HG03378 (cell line): ENCODE data around the gene MARCHF5.

Experiments
- ATAC-seq: cut with Tn5 transposase; IDR thresholded peaks from one replicate; pipeline ENCODE4 v1.9.1; 2021; ENCODE audit warnings: mild to moderate bottlenecking, moderate library complexity; ENCODE audit not compliant: unreplicated experiment

MARCHF5 gene, protein sequence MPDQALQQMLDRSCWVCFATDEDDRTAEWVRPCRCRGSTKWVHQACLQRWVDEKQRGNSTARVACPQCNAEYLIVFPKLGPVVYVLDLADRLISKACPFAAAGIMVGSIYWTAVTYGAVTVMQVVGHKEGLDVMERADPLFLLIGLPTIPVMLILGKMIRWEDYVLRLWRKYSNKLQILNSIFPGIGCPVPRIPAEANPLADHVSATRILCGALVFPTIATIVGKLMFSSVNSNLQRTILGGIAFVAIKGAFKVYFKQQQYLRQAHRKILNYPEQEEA

DNA sequence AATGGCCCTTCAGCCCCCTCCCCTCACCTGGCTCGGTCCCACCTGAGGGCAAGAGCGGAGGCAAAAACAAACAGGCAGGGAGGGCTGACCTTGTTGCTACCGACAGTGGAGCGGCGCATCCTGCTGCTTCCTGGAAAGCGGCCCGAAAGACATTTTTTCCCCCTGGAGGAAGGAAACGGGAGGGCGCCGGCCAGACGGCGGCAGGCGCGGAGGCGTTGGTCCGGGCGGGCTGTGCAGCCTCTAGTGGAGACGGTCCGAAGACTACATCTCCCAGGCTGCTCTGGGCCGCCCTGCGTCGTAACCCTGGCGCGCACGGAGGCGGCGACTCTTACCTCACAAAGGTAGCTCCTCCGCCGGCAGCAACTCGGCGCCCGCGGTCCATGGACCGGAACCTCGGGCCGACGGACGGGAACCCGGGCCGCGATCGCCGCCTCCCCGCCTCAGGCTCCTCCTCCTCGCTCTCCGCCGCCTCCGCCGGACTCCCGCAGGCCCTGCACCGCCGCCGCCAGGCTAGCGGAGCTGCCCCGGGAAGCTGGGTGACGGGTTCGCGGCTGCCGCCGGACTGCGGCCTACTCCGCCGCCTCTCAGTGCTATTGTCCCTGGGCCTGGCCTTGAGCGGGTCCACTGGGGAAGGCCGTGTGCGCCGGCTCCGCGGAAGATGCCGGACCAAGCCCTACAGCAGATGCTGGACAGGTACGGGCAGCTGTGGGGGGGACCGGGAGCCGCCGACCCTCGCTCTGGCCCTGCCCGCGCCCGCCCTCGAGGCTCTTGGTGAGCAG, at the start of gene MARCHF5, which contains the start of gene CPEB3:
TSS of gene MARCHF5 (plus strand) at position 331 of the 779 bp plus-strand sequence. CDS start at position 659, 328 bp downstream.
TSS of gene CPEB3 (minus strand) at position 242 of the 779 bp plus-strand sequence. CDS start 50,728 bp downstream, outside the sequence.
- peak; percentile 96 for ATAC-seq

DNA sequence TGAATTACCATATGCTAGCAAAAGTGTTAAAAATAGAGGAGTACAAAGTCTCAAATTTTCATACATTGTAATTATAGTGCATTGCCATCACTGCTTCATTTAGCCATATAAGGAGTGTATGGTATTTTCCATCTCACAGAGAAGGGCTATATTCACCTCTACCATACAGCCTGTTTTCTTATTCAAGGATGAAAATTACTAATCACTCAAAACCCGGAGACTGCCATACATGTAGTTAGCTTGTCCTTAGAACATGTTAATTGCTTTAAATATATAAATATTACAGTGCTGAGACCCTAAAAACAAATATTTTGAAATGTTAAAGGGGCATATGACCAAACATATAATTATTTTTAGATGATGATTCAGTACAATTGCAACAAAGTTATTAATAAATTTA, 49.5 kb upstream of the MARCHF5 start:
- no peak for ATAC-seq

DNA sequence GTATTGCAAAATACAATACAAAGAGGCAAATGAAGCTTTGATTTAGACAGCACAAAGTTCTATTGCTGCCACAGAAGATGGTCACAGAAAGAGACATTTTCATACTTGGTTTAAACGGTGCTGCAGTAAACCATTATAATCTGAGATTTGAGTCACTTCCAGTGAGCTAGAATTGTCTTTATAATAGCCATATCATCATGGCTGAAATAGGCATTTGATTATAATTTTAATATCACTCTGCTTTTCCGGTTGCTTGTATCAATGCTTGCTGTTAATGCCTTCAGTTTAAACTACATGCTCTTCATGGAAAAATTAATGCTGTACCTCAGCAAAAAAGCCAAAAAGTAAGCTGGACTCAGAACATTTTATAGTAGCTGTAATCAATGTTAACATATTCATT, 48.6 kb upstream of the MARCHF5 start:
- ATAC-seq, result no peak

DNA sequence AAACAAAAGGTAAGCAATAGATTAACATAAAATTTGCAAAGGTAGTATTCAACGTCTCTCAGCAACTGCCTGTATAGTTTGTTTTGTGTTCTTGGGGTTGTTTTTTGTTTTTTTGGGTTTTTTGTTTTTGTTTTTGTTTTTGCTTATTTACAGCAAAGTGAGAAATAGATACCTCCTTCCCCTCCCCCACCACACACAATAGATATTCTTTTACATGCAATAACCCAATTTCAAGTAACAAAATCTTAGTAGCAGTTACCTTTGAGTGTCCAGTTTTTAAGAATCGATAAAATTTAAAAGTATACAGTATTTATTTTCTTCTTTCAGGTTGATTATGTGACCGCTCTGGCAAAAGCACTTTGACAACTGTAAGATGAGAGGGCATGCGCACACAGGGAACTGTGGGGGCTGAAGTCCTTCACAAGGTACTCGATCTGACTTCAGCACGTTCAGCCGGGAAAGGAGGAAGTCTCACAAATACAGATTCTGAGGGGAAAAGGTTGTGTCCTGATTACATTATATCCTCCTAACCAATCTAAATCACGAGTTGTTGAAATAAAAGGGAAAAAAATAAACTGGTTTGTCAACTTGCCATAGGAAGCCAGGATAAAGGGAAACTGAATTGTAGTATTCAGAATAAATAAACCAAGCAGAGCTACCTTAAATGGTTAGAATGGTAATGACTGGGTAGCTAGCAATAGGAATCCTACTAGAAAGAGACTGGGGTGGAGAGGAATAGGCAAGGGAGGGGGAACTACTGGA, 47.9 kb upstream of the MARCHF5 start:
- peak; percentile 53 for ATAC-seq

DNA sequence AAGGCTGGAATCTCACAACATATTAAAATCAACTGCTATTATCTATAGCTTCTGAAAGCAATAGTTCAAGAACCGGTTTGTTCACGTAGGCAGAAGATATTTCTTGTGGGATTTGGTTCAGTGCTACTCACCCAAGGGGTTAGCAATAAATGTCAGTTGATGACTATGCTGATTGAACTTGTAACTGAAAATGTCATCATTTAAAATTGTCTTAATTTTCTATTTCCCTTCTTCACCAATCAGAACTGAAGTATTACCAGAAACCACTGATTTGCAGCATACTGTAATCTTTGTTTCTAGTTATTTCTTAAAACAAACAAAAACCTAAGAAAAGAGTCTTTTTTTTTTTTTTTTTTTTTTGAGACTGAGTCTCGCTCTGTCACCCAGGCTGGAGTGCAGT, 46.2 kb upstream of the MARCHF5 start:
- no peak for ATAC-seq

DNA sequence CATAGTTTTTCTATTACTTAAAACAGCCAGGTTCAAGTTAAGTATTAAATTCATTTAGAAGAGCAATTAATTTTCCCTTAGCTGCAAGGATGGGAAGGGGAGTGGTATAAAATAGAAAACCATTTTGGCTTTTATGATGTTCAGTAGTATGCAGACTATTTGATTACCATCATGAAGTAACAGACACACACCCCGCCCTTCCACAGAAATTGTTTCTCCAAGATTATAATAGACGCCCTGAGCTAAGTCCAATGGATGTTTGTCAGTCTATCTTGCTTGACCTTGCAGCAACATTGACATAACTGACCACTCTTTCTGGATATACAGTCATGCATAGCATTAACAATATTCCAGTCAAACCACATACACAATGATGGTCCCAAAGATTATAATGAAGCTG, 42.4 kb upstream of the MARCHF5 start:
- no peak for ATAC-seq

DNA sequence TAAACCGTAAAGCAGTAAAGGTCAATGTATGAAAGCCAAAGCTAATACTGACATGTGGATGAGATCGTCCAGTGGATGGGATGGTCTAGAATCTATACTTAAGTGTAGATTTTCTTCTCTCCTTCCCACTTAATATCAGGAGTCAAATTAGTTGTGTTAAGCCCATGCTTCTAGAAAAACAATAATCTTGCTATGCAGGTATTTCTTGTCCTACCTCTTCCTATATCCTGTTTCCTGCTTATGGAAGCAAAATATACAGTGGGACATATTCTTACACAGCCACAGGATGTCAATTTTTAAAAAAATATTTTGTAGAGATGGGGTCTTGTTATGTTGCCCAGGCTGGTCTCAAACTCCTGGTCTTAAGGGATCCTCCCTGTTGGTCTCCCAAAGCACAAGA, 27.6 kb upstream of the MARCHF5 start:
- ATAC-seq, result no peak

DNA sequence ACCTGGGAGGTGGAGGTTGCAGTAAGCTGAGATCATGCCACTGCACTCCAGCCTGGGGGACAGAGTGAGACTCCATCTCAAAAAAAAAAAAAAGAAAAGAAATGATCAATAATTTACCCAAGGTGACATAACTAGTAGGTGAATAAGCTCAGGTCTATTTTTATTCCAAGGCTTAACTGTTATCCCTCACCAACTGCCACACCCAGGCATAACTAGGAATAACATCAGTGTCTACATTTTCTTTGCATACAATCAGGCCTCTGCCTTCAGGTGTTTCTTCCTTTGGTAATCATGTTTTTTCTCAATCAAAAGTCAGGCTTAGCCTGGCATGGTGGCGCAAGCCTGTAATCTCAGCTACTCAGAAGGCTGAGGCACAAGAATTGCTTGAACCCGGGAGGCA, 26.7 kb upstream of the MARCHF5 start:
- no peak for ATAC-seq

DNA sequence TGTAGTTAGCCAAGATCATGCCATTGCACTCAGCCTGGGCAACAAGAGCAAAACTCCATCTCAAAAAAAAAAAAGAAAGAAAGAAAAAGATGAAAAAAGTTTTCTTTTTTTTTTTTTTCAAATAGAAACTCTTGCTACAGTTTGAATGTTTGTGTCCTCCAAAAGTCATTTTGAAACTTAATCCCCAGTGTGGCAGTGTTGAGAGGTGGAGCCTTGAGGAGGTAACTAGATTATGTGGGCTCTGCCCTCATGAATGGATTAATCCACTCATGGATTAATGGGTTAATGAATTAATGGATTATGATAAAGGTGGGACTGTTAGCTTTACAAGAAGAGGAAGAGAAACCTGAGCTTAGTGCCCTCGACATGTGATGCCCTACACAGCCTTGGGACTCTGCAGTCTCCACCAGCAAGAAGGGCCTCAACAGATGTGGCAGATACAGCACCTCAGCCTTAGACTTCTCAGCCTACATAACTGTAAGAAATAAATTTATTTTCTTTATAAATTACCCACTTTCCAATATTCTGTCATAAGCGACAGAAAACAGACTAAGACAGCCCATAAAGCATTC, 25.2 kb upstream of the MARCHF5 start:
- ATAC-seq, result no peak

DNA sequence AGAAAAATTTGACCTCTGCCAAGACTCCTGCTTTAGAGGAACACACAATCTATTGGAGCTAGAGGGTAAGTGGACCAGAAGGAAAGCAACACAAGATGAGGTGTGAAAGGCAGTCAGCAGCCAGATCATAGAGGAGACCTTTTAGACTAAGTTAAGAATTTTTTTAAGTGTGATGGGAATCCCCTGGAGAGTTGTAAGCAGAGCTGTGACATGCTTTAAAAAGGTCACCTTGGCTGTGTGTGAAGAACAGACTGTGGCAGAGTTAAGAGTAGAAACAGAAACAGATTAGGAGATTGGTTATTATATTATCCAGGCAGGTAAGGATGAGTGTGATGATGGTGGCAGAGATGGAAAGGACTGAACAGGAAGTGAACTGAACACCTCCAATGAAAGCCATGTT, 23.6 kb upstream of the MARCHF5 start:
- ATAC-seq, result no peak

DNA sequence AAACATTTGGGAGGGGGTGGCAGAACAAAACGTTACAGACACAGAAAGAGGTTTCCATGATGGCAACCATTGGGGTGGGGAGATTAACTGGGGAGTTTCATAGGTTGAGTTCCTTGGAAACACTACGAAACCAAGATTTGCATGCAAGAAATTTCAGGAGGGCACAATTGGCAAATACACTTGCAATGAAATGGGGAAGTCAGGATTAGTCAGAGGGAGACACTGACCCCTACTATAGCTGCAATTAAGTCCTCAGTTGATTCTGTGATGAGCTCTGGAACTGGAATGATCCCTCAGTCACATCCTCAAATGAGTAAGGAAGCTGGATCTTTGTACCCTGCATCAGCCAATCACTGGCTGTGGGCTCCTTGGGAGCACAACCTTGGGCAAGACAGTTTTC, 22.2 kb upstream of the MARCHF5 start:
- no peak for ATAC-seq

DNA sequence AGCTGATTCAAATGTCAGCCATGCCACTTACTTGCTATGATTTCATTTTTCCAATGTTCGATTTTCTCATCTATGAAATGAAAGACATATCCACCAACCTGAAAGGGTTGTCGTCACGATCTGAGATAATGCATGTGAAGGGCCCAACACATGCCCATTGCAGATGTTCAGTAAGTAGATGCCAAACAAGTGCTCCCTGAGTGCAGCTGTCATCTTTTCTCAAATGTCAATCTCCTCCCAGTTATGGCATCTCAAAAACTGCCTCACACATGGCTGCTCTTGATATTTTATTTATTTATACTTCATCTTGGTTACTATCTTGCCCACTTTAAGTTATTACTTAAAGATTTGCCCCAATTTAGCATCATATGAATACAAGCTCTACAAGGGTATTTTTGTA, 16.9 kb upstream of the MARCHF5 start:
- no peak for ATAC-seq

DNA sequence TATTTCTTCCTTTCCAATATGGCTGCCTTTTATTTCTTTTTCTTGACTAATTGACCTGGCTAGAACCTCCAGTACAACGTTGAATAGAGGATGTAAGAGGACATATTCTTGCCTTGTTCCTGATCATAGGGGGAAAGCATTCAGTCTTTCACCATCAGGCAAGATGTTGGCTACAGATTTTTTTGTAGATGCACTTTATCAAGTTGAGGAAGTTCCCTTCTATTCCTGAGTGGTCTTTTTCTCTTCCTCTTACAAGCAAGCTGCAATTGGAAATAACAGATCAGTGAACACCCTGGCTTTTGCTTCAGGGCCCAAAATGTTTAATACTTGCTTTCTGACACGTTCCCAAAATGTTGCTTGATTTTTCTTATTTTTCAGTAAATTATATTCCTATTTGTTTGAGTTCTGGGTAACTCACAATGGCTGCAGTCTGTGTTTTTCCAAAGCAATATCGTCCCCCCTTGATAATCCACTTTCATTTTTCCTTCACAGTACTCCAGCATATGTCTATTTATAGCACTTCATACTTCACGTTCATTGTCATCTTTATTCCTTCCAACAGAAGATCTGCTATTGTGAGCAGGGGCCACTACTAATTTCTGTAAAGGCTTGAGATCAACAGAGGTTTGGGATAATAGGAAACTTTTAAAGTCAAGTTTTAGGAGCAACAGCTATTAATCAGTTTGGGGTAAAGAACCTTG, 11.8 kb upstream of the MARCHF5 start:
- ATAC-seq, result no peak

DNA sequence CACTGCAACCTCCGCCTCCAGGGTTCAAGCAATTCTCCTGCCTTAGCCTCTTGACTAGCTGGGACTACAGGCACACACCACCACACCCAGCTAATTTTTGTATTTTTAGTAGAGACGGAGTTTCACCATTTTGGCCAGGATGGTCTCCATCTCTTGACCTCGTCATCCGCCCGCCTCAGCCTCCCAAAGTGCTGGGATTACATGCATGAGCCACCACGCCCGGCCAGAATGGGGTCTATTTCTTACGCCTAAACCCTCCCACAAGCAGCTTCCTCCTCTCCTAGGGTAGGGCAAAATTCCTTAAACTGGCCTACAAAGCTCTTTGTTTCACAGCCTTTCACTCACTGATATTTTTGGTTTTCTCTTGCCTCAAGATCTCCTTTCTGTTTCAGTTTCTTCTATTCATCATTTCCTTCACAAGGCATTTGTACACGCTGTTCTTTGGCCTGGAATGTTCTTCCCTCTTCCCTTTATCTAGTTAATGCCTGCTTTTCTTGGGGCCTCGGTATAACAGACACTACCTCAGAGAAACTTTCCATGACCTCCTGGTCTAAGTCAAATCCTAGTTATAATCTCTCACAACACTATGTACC, 6.8 kb upstream of the MARCHF5 start:
- no peak for ATAC-seq

DNA sequence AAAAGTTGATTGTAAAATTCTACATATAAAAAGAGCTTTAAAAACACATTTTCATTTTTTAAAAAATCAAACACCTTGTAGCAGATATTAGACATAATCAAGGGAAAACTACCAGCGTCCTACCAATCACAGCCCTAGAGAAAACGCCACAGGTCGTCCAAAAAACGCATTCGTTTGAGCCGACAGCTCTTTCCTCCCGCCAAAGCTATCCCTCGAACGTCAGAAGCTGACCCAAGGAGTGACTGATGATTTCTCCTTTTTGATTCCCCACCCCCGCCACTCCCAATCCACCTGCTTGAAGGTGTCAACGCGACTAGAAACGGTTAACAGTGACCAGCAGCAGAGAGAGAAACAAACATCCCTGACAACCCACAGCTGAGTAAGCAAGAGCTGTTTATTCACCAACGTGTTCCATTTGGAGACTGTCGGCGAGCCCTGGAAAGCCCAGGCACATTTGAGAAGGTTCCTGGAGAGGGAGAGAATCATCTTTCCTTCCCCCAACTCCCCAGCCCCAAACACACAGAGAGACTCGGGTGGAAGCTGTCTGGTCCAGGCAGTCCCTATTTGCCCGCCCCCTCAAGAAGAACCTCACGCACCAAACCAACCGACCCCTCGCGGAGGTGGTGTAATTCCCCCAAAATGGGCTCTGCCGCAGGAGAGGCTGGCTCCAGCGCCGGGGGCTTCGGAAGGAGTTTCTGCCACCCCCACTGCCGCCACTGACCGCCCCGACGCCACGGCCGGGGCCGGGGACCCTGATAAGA, 711 bp upstream of the MARCHF5 start:
- ATAC-seq, result peak; percentile 10

DNA sequence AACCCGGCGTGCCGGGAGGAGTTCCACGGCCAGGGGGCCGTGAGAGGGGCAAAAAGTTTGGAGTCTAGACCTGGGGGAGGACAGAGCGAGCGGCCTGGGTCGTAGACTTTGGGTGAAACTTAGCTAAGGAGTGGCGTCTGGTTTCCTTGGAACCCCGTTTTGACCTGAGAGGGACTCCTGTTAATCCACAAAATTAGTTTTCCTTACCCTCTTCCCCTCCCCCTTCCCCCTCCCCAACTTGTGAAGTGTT, 574 bp downstream of the MARCHF5 start:
- no peak for ATAC-seq

DNA sequence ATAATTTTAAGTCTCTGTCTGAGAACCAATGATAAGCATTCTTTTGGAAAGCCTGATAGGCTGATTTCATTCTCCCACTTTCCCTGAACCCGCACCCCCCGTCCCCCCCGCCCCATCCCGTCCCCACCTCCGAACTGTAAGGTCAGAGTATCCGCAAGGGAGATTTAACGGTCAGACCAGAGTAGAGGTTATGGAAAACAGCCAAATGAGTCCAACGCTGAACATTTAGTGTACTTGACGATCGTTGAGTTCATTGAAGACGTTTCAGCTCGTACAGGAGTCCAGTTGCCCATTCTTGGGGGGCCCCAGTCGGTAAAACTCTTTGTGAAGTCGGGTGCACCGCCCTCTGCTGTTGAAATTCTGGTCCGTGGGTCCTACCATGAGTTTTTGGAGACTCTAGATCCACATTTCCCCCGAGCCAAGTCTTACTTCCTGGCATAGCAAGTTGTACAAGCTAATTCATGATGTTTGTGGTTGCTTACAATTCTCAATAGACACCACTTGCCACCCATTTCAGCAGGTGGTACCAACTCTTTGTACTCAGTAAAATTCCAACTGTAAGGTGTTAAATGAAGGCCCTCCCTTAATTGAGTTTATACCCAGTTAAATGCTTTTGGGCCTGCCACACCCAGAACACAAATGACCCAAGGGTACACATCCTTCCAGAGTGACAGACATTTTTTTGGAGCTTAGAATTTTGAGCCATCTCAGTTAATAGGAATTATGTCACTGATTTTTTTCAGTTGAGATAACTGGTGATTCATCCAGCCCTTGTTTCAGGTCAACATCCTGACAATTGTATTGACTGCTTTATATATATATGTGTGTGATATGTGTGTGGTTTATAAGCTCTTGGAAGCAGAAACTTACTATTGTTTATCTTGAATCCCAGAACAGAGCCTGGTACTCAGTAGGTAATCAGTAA, 1.2 kb downstream of the MARCHF5 start:
- no peak for ATAC-seq

DNA sequence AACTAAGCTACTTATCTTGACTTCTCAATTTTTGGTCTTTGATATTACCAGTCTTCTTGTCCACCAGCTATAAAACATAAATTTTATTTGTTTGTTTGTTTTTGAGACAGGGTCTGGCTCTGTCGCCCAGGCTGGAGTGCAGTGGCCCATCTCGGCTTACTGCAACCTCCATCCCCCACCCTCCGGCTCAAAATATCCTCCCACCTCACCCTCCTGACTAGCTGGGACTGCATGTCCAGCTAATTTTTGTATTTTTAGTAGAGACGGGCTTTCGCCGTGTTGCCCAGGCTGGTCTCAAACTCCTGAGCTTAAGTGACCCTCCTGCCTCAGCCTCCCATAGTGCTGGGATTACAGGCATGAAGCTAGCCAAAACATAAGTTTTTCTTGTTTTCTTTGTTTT, 7.5 kb downstream of the MARCHF5 start:
- ATAC-seq, result no peak

DNA sequence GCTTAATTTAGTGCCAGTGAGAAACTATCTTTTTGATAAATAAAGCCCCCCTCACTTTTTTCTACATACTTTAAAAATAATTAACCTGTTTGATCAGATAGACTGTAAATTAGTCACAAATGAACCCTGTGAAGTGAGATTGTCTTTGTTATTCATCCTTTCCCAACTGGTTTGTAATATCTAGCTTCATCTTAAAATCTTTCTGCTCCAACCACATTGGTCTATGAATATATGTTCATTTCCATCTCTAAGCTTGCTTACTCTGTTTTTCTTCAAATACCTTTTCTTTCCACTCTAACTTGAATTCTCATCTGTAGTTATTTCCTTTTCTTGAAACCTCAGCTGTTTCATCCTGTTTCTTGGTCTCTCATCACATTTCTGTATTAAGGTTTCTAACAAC, 12.1 kb downstream of the MARCHF5 start:
- ATAC-seq, result no peak
